B cell (primary cell): ENCODE data around the gene FES. TPM values are rescaled to one million over a fixed set of nuclear protein-coding genes. Genes with fewer than 3 reads are reported as not detected.

Source experiments
- ATAC-seq: fragments of 200-7000 bp; cut with Tn5 transposase; one replicate; pipeline ENCODE4 v1.10.0; 2021; ENCODE audit warnings: low read depth, mild to moderate bottlenecking, moderate number of reproducible peaks, moderate library complexity
- CTCF ChIA-PET: fragments of 350-600 bp; sonication (Branson Sonifier 250); formaldehyde crosslinking; loops from one replicate; lab custom pipeline; 2021; ENCODE audit warnings: antibody characterized with exemption, inconsistent platforms; lab: Charles Lee
- POLR2A ChIA-PET: fragments of 350-600 bp; sonication (Branson Sonifier 250); formaldehyde crosslinking; loops from one replicate; lab custom pipeline; 2021; ENCODE audit warnings: antibody characterized with exemption; lab: Charles Lee
- DNase-seq: peaks from one replicate; pipeline ENCODE4 v3.0.0; 2013
- H2AFZ ChIP-seq: 2 replicates; pipeline ENCODE4 v1.6.1; 2012; ENCODE audit warnings: mild to moderate bottlenecking, low read depth, low read length; ENCODE audit not compliant: insufficient read depth, poor library complexity, severe bottlenecking
- H3K27ac ChIP-seq, 2 donors: 1 replicate in 1 of 2; 2 replicates in 1 of 2; pipeline ENCODE4 v1.5.1; 2012 to 2013; ENCODE audit warnings: low read length in 2 of 2, mild to moderate bottlenecking in 2 of 2, moderate library complexity in 1 of 2
- H3K27me3 ChIP-seq, 4 experiments: fragments of 200-600 bp in 1 of 4; sonication (generic) in 1 of 4; replicated peaks in 1 of 4; 1 replicate in 2 of 4; 2 replicates in 2 of 4; pipeline versions ENCODE4 v1.6.1 to v1.7.0; 2013 to 2016; ENCODE audit warnings: low read length in 3 of 4, mild to moderate bottlenecking in 2 of 4, mixed read lengths in 1 of 4, moderate library complexity in 1 of 4; ENCODE audit not compliant: insufficient read depth in 4 of 4, control insufficient read depth in 3 of 4; ENCODE audit errors: control extremely low read depth in 1 of 4
- H3K36me3 ChIP-seq, 2 experiments: replicated peaks in 1 of 2; 1 replicate in 1 of 2; 2 replicates in 1 of 2; pipeline versions ENCODE4 v1.6.1 to v1.7.1; 2013; ENCODE audit warnings: low read length in 1 of 2; ENCODE audit not compliant: insufficient read depth in 2 of 2, control insufficient read depth in 1 of 2; ENCODE audit errors: control extremely low read depth in 1 of 2, extremely low read depth in 1 of 2
- H3K4me1 ChIP-seq, 2 donors: fragments of 200-600 bp in 1 of 2; sonication (generic) in 1 of 2; 1 replicate in 1 of 2; 2 replicates in 1 of 2; pipeline versions ENCODE4 v1.5.1 to v1.6.1; 2013 to 2017; ENCODE audit warnings: low read length in 2 of 2; ENCODE audit not compliant: control insufficient read depth in 2 of 2, insufficient read depth in 2 of 2
- H3K4me2 ChIP-seq: replicated peaks from 2 replicates; pipeline ENCODE3; 2012; ENCODE audit warnings: mild to moderate bottlenecking, low read depth, low read length; ENCODE audit not compliant: poor library complexity, severe bottlenecking
- H3K4me3 ChIP-seq, 5 experiments: fragments of 200-600 bp in 1 of 5; sonication (generic) in 1 of 5; 1 replicate in 3 of 5; 2 replicates in 2 of 5; pipeline versions ENCODE4 v1.5.1 to v1.7.0; 2011 to 2016; ENCODE audit warnings: low read length in 4 of 5, mild to moderate bottlenecking in 4 of 5, low read depth in 2 of 5, control low read depth in 1 of 5, moderate library complexity in 1 of 5; ENCODE audit not compliant: insufficient read depth in 1 of 5; ENCODE audit errors: control extremely low read depth in 1 of 5, extremely low read depth in 1 of 5
- H3K79me2 ChIP-seq: fragments of 200-600 bp; sonication (generic); one replicate; pipeline ENCODE4 v1.6.0; 2016; ENCODE audit warnings: low read length; ENCODE audit not compliant: control insufficient read depth, insufficient read depth
- H3K9ac ChIP-seq: fragments of 200-600 bp; sonication (generic); 2 replicates; pipeline ENCODE4 v1.6.1; 2017; ENCODE audit warnings: mild to moderate bottlenecking, low read length, moderate library complexity
- H3K9me3 ChIP-seq, 3 donors: one replicate each; pipeline versions ENCODE4 v1.6.1 to v1.7.1; 2013; ENCODE audit warnings: low read length in 2 of 3; ENCODE audit not compliant: control insufficient read depth in 2 of 3, insufficient read depth in 1 of 3; ENCODE audit errors: control extremely low read depth in 1 of 3
- H4K20me1 ChIP-seq: 2 replicates; pipeline ENCODE4 v1.6.0; 2012; ENCODE audit warnings: mild to moderate bottlenecking, low read length; ENCODE audit not compliant: insufficient read depth, control insufficient read depth, poor library complexity, severe bottlenecking
- H3K27ac Mint-ChIP-seq: one replicate; pipeline ENCODE4 v1.8.0; 2021; ENCODE audit warnings: mixed read lengths
- H3K27me3 Mint-ChIP-seq: one replicate; pipeline ENCODE4 v1.8.0; 2021; ENCODE audit warnings: mixed read lengths
- H3K4me1 Mint-ChIP-seq: one replicate; pipeline ENCODE4 v1.8.0; 2021; ENCODE audit warnings: mixed read lengths
- H3K4me3 Mint-ChIP-seq: one replicate; pipeline ENCODE4 v1.8.0; 2021; ENCODE audit warnings: mixed read lengths
- H3K9me3 Mint-ChIP-seq: one replicate; pipeline ENCODE4 v1.8.0; 2022; ENCODE audit warnings: mixed read lengths; ENCODE audit not compliant: insufficient read depth
- CTCF ChIP-seq: fragments of 200-600 bp; IDR thresholded peaks from one replicate; pipeline ENCODE4 v1.8.0; 2022; ENCODE audit warnings: antibody characterized with exemption, mild to moderate bottlenecking
- EZH2 ChIP-seq: IDR thresholded peaks from 2 replicates; pipeline ENCODE4 v1.6.1; 2012; ENCODE audit warnings: borderline replicate concordance, low read depth, mild to moderate bottlenecking, moderate library complexity, low read length; ENCODE audit not compliant: insufficient read depth, poor library complexity, severe bottlenecking
- WGBS: methylation state at CpG from one replicate; pipeline ENCODE4 v1.1.5; 2013; ENCODE audit warnings: missing lambda C conversion rate; ENCODE audit not compliant: insufficient coverage; 5-methylcytosine and 5-hydroxymethylcytosine counted together
- intact Hi-C: fragments of 100-400 bp; cut with micrococcal nuclease; formaldehyde crosslinking; loops from one replicate; pipeline ENCODE4 v1.10.0; 2022
- polyA plus RNA-seq: library from polyadenylated mRNA; depleted of rRNA; stranded (reverse); fragments of >200 nt; gene quantifications from 2 replicates; pipeline ENCODE4 v1.2.3, GENCODE V29; 2012
- total RNA-seq, 2 donors: library from RNA; stranded (reverse); fragments of 120-200 nt in 1 of 2; gene quantifications; 1 replicate in 1 of 2; 2 replicates in 1 of 2; pipeline versions ENCODE4 v1.2.3 to v1.2.4, GENCODE V29; 2013 to 2022

FES gene
- total and polyA plus RNA-seq, 2 donors (not counting 1 experiment from before 2014, with no cell fraction given) = 23.9 to 31.4 TPM

GRCh38 chr15:90890839-90891238 lies 6.5 kb downstream of the FES start:
- 96% methylated on average over 9 of the region's 12 CpGs for WGBS
- no peaks in the 10 kb centered on the region for H3K27me3 ChIP-seq
- no peaks in the 10 kb centered on the region for H3K9me3 Mint-ChIP-seq

More at GRCh38 chr15:90890839-90891238, 6.5 kb downstream of the FES start:
- Histone ChIP-seq H4K20me1 (peaks cover 12% of the 10 kb centered on the region), H3K79me2 (peaks cover 30% of the 10 kb centered on the region), H3K4me3 (no peak overlapping the region), H3K36me3 (peaks cover 0 to 61% of the 10 kb centered on the region in 2 experiments), H3K9ac (no peak overlapping the region), H3K27ac (no peak overlapping the region), H3K9me3 (peaks cover 0 to 6% (median 0%) of the 10 kb centered on the region in 3 donors), H3K4me2 (no peak overlapping the region), H2AFZ (no peak overlapping the region), H3K4me1 (peaks cover 6% of the 10 kb centered on the region in 2 donors)
- DNase-seq (no peak), ATAC-seq (no peak)
- no peak for TF ChIP-seq EZH2
- no peak for TF ChIP-seq CTCF
- Mint-ChIP-seq H3K4me3 (no peak overlapping the region), H3K4me1 (peaks cover 8% of the 10 kb centered on the region), H3K27ac (no peak overlapping the region), H3K27me3 (no peaks in the 10 kb centered on the region)
- intact Hi-C loops = no loop called here
- CTCF ChIA-PET = interaction anchor here (3.7 kb wide), 1 partner anchor 243 kb away, joined by 26 read pairs; no protein-coding TSS in a partner anchor
- POLR2A ChIA-PET = no interaction called here
